PC-3 (cell line): ENCODE results near the gene PHKB. TPM values are rescaled to one million over a fixed set of nuclear protein-coding genes. Genes with fewer than 3 reads are reported as not detected.

Experiments used
- ATAC-seq: fragments of 200-7000 bp; cut with Tn5 transposase; 2 replicates; pipeline ENCODE4 v1.9.1; 2020; ENCODE audit warnings: mild to moderate bottlenecking, moderate library complexity
- BruUV-seq: library from RNA; stranded (reverse); fragments of 400-500 nt; replicated peaks from 2 replicates; lab custom pipeline; 2021; lab: Mats Ljungman, UMichigan
- CTCF ChIA-PET: fragments of 300-600 bp; sonication (Branson Sonifier 250); formaldehyde crosslinking; loops from one replicate; lab custom pipeline; 2022; ENCODE audit warnings: antibody characterized with exemption; lab: Charles Lee
- POLR2A ChIA-PET: fragments of 300-600 bp; sonication (Branson Sonifier 250); formaldehyde crosslinking; loops from one replicate; lab custom pipeline; 2022; ENCODE audit warnings: antibody characterized with exemption; ENCODE audit not compliant: unreplicated experiment; lab: Charles Lee
- DNase-seq: peaks from one replicate; pipeline ENCODE4 v3.0.0-alpha.2; 2015
- H2AFZ ChIP-seq: fragments of 300-600 bp; sonication (generic); 2 replicates; pipeline ENCODE4 v1.6.0; 2016; ENCODE audit warnings: antibody characterized with exemption, low read length
- H3F3A ChIP-seq: fragments of 300-600 bp; sonication (generic); one replicate; pipeline ENCODE4 v1.6.0; 2017; ENCODE audit warnings: antibody characterized with exemption, low read length, control low read depth, mild to moderate bottlenecking; ENCODE audit not compliant: unreplicated experiment
- H3K27ac ChIP-seq: fragments of 300-600 bp; sonication (generic); 2 replicates; pipeline ENCODE4 v1.5.1; 2016; ENCODE audit warnings: mild to moderate bottlenecking, low read length
- H3K27me3 ChIP-seq: fragments of 300-600 bp; sonication (generic); 2 replicates; pipeline ENCODE4 v1.6.1; 2016; ENCODE audit warnings: low read length, mixed read lengths
- H3K36me3 ChIP-seq: fragments of 300-600 bp; sonication (generic); 2 replicates; pipeline ENCODE4 v1.6.1; 2016; ENCODE audit warnings: low read depth, mixed run types, low read length, mixed read lengths
- H3K4me1 ChIP-seq: fragments of 300-600 bp; sonication (generic); 2 replicates; pipeline ENCODE4 v1.5.1; 2016; ENCODE audit warnings: low read length; ENCODE audit not compliant: insufficient read depth
- H3K4me2 ChIP-seq: fragments of 300-600 bp; sonication (generic); 2 replicates; pipeline ENCODE4 v1.6.0; 2016; ENCODE audit warnings: low read length
- H3K4me3 ChIP-seq: fragments of 300-600 bp; sonication (generic); 2 replicates; pipeline ENCODE4 v1.5.1; 2016; ENCODE audit warnings: mild to moderate bottlenecking, low read length, mixed read lengths
- H3K79me2 ChIP-seq: fragments of 300-600 bp; sonication (generic); 2 replicates; pipeline ENCODE4 v1.6.1; 2017; ENCODE audit warnings: low read length, mixed read lengths
- H3K9ac ChIP-seq: fragments of 300-600 bp; sonication (generic); 2 replicates; pipeline ENCODE4 v1.6.0; 2016; ENCODE audit warnings: mild to moderate bottlenecking, low read length
- H3K9me2 ChIP-seq: fragments of 300-600 bp; sonication (generic); replicated peaks from 2 replicates; pipeline ENCODE4 v1.6.1; 2016; ENCODE audit warnings: mixed run types, low read length, mixed read lengths
- H3K9me3 ChIP-seq: fragments of 300-600 bp; sonication (generic); 2 replicates; pipeline ENCODE4 v1.6.1; 2016; ENCODE audit warnings: low read length, mixed read lengths
- H4K20me1 ChIP-seq: fragments of 300-600 bp; sonication (generic); 2 replicates; pipeline ENCODE4 v1.6.1; 2016; ENCODE audit warnings: low read length, mixed read lengths
- CTCF ChIP-seq: fragments of 300-600 bp; sonication (generic); conservative IDR thresholded peaks from 2 replicates; pipeline ENCODE4 v1.5.1; 2017; ENCODE audit warnings: antibody characterized with exemption, low read depth, mild to moderate bottlenecking, low read length
- EZH2 ChIP-seq: fragments of 300-600 bp; sonication (generic); IDR thresholded peaks from one replicate; pipeline ENCODE4 v1.6.1; 2017; ENCODE audit warnings: antibody characterized with exemption, mild to moderate bottlenecking, low read length; ENCODE audit not compliant: unreplicated experiment
- EZH2phosphoT487 ChIP-seq: fragments of 300-600 bp; sonication (generic); IDR thresholded peaks from 2 replicates; pipeline ENCODE4 v1.6.1; 2018; ENCODE audit warnings: mild to moderate bottlenecking, antibody characterized with exemption, low read length, borderline replicate concordance
- intact Hi-C: fragments of 100-400 bp; cut with micrococcal nuclease; formaldehyde crosslinking; loops from 2 replicates; pipeline ENCODE4 v1.9.0; 2023
- total RNA-seq: library from RNA; depleted of rRNA; stranded (reverse); fragments of >200 nt; gene quantifications from 2 replicates; pipeline ENCODE4 v1.2.3, GENCODE V29; 2014

Gene PHKB
- total RNA-seq, 1 experiment from 2014 or later = 31.8 TPM

DNA sequence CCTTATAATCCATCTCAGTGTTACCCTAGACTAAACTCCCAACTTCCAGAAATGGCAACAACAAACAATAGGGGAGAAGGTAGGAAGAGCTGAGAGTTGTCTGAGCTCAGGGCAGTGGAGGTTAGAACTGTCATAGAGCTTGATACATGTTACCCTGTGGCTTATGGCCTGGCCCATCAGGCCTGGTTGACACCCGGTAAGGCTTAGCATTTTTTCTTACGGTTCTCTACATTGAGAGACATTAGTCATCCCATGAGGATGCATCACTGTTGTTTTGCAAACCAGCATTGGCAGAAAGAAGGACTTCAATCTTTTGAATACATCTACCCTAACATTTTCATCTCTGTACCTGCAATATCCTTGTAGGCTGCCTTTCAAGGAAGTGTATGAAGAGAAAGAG, 226.6 kb downstream of the PHKB start:
- ChIA-PET POLR2A (no interaction called here), CTCF (no interaction called here)
- Histone ChIP-seq H3K9ac (no peak overlapping the region), H3K27ac (no peak overlapping the region), H3K27me3 (no peaks in the 10 kb centered on the region), H3K36me3 (peaks cover 10% of the 10 kb centered on the region; the same call in 1 of the 2 replicates), H4K20me1 (no peaks in the 10 kb centered on the region), H3K9me3 (no peaks in the 10 kb centered on the region), H3K79me2 (no peaks in the 10 kb centered on the region), H3F3A (no peaks in the 10 kb centered on the region), H3K4me3 (no peak overlapping the region), H3K4me1 (no peaks in the 10 kb centered on the region), H2AFZ (no peak overlapping the region), H3K4me2 (no peak overlapping the region), H3K9me2 (no peaks in the 10 kb centered on the region)
- intact Hi-C loops = no loop called here
- TF ChIP-seq EZH2 (no peak), CTCF (no peak), EZH2phosphoT487 (no peak)
- ATAC-seq (no peak), DNase-seq (no peak)
- no TSS peak for BruUV-seq

- H4K20me1 ChIP-seq = no peaks in the 10 kb centered on the region
- H3K36me3 ChIP-seq = peaks cover 10% of the 10 kb centered on the region; the same call in 1 of the 2 replicates
- H3K79me2 ChIP-seq = no peaks in the 10 kb centered on the region
- H3K9me2 ChIP-seq = no peaks in the 10 kb centered on the region
- no peaks in the 10 kb centered on the region for H3K9me3 ChIP-seq
- H3K4me2 ChIP-seq = no peak overlapping the region
- ATAC-seq = no peak
- ChIA-PET CTCF (no interaction called here), POLR2A (no interaction called here)
- TF ChIP-seq EZH2 (no peak), EZH2phosphoT487 (no peak), CTCF (no peak)
- no peak overlapping the region for H3K9ac ChIP-seq
- H3K27me3 ChIP-seq = no peaks in the 10 kb centered on the region
- no peak overlapping the region for H2AFZ ChIP-seq
- no peak overlapping the region for H3K4me3 ChIP-seq
- H3F3A ChIP-seq = no peaks in the 10 kb centered on the region
- intact Hi-C loops = no loop called here
- no peaks in the 10 kb centered on the region for H3K4me1 ChIP-seq
- BruUV-seq = no TSS peak
- no peak overlapping the region for H3K27ac ChIP-seq
- DNase-seq = no peak
These were observed 232.1 kb downstream of the PHKB start for GRCh38 chr16:47693226-47693625.

- BruUV-seq = no TSS peak
- intact Hi-C loops = no loop called here
- H3K36me3 ChIP-seq = peaks cover 6% of the 10 kb centered on the region; the same call in 1 of the 2 replicates
- no peaks in the 10 kb centered on the region for H3K4me1 ChIP-seq
- POLR2A ChIA-PET = no interaction called here
- CTCF ChIA-PET = no interaction called here
- no peak overlapping the region for H3K4me3 ChIP-seq
- H3K27ac ChIP-seq = no peak overlapping the region
- H3K9me2 ChIP-seq = no peaks in the 10 kb centered on the region
- TF ChIP-seq EZH2phosphoT487 (no peak), EZH2 (no peak), CTCF (no peak)
- no peaks in the 10 kb centered on the region for H3K79me2 ChIP-seq
- no peaks in the 10 kb centered on the region for H3K9me3 ChIP-seq
- H4K20me1 ChIP-seq = no peaks in the 10 kb centered on the region
- H3K9ac ChIP-seq = no peak overlapping the region
- DNase-seq = no peak
- ATAC-seq = no peak
- no peaks in the 10 kb centered on the region for H3K27me3 ChIP-seq
- H3K4me2 ChIP-seq = no peak overlapping the region
- no peak overlapping the region for H2AFZ ChIP-seq
- no peaks in the 10 kb centered on the region for H3F3A ChIP-seq
These were observed 233.4 kb downstream of the PHKB start for GRCh38 chr16:47694543-47694942.
